Measurements from ENCODE around the gene NPC1. TPM values are rescaled to one million over a fixed set of nuclear protein-coding genes. Genes with fewer than 3 reads are reported as not detected.
"Not testable (repeated sequence)": the region's sequence is repeated elsewhere in the genome, so short reads cannot be mapped to it uniquely, and the experiment has no call there.

The NPC1 gene
- total and polyA plus RNA-seq, 4 donors: 9.5 to 46.7 (median 27.3) TPM

DNA sequence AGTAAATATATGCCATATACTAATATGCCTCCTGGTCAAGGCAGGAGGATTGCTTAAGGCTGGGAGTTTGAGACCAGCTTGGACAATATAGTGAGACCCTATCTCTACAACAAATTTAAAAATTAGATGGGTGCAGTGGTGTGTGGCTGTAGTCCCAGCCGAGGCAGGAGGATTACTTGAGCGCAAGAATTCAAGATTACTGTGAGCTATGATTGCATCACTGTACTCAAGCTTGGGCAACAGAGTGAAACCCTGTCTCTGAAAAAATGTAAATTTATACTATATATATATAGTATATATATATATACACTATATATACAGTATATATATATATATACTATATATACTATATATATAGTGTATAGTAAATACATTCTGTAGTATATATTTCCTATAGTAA is 30.0 kb upstream of the NPC1 start:
- Histone ChIP-seq H3K4me1 (ENCODE audit: control insufficient read depth in 4 of 4, insufficient read depth in 4 of 4, low read length in 3 of 4) (peaks cover 5 to 28% (median 14%) of the 10 kb centered on the region in 4 donors), H3K27ac (ENCODE audit: low read depth in 1 of 2, low read length in 2 of 2) (no peak overlapping the region), H3K9me3 (ENCODE audit: control insufficient read depth in 4 of 4, low read length in 3 of 4) (no peaks in the 10 kb centered on the region), H3K9ac (ENCODE audit: low read depth in 1 of 2, low read length in 2 of 2) (no peak overlapping the region), H3K36me3 (ENCODE audit: control insufficient read depth in 4 of 4, insufficient read depth in 3 of 4, low read depth in 1 of 4, low read length in 3 of 4) (no peaks in the 10 kb centered on the region), H3K27me3 (ENCODE audit: control insufficient read depth in 4 of 4, insufficient read depth in 4 of 4, low read length in 3 of 4) (no peaks in the 10 kb centered on the region), H3K4me3 (ENCODE audit: low read depth in 1 of 3, low read length in 3 of 3) (no peak overlapping the region)
- no peak for DNase-seq (ENCODE audit: low spot score)
- TF ChIP-seq TAF1 (conservative IDR thresholded peaks at IDR 0.05): no peak
- TF ChIP-seq YY1 (IDR thresholded peaks at IDR 0.05): no peak
- 90% methylated on average over 2 of the region's 2 CpGs for WGBS

DNA sequence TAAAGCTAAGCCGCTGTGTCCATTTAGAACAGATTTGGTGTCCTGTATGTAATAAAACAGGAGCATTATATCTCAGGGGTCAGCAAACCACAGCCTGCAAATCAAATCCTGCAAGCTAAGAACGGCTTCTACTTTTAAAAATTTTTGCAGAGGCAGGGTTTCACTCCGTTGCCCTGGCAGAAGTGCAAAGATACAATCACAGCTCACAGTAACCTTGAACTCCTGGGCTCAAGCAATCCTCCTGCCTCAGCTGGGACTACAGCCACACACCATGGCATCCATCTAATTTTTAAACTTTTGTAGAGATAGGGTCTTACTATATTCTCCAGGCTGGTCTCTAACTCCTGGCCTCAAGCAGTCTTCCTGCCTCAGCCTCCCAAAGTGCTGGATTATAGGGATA is 28.6 kb upstream of the NPC1 start:
- H3K4me1 ChIP-seq (ENCODE audit: control insufficient read depth in 4 of 4, insufficient read depth in 4 of 4, low read length in 3 of 4): peaks cover 5 to 28% (median 14%) of the 10 kb centered on the region in 4 donors
- no peaks in the 10 kb centered on the region for H3K36me3 ChIP-seq (ENCODE audit: control insufficient read depth in 4 of 4, insufficient read depth in 3 of 4, low read depth in 1 of 4, low read length in 3 of 4)
- H3K4me3 ChIP-seq (ENCODE audit: low read depth in 1 of 3, low read length in 3 of 3): no peak overlapping the region
- no peaks in the 10 kb centered on the region for H3K27me3 ChIP-seq (ENCODE audit: control insufficient read depth in 4 of 4, insufficient read depth in 4 of 4, low read length in 3 of 4)
- DNase-seq (ENCODE audit: low spot score): no peak
- H3K9me3 ChIP-seq (ENCODE audit: control insufficient read depth in 4 of 4, low read length in 3 of 4): no peaks in the 10 kb centered on the region
- no peak overlapping the region for H3K9ac ChIP-seq (ENCODE audit: low read depth in 1 of 2, low read length in 2 of 2)
- H3K27ac ChIP-seq (ENCODE audit: low read depth in 1 of 2, low read length in 2 of 2): no peak overlapping the region
- 50% methylated on average over 3 of the region's 3 CpGs for WGBS
- TF ChIP-seq NR2F2 (IDR thresholded peaks at IDR 0.05): no peak
- peak in 1 of 2 donors; percentile 21 for TF ChIP-seq HNF4A (conservative IDR thresholded peaks at IDR 0.05)

DNA sequence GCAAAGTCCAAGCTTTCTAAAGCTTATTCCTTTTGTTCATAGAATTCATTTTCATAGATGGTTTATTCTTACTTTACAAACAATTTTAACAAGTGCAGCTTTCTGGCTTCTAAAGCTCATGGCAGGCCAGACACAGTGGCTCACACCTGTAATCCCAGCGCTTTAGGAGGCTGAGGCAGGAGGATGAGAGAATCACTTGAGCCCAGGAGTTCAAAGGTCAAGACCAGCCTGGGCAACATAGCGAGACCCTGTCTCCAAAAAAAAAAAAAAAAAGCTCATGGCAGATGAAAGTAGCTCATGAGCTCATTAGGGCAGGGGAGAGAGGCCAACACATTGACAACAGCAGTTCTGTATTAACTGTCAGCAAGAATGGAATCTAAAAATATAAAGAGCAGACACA is 28.1 kb upstream of the NPC1 start:
- no peaks in the 10 kb centered on the region for H3K36me3 ChIP-seq (ENCODE audit: control insufficient read depth in 4 of 4, insufficient read depth in 3 of 4, low read depth in 1 of 4, low read length in 3 of 4)
- TF ChIP-seq RXRA (IDR thresholded peaks at IDR 0.05): no peak
- TF ChIP-seq, protein P1, sequence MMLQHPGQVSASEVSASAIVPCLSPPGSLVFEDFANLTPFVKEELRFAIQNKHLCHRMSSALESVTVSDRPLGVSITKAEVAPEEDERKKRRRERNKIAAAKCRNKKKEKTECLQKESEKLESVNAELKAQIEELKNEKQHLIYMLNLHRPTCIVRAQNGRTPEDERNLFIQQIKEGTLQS (IDR thresholded peaks at IDR 0.05): no peak
- TF ChIP-seq FOXA1 (IDR thresholded peaks at IDR 0.05): no peak
- TF ChIP-seq TAF1 (conservative IDR thresholded peaks at IDR 0.05): no peak
- no peak for TF ChIP-seq EGR1 (IDR thresholded peaks at IDR 0.05; ENCODE audit: low read depth in 2 of 2)
- no peak for TF ChIP-seq JUND (IDR thresholded peaks at IDR 0.05)
- no peak for TF ChIP-seq HNF4G (IDR thresholded peaks at IDR 0.05)
- TF ChIP-seq YY1 (IDR thresholded peaks at IDR 0.05): no peak
- TF ChIP-seq, protein P2, sequence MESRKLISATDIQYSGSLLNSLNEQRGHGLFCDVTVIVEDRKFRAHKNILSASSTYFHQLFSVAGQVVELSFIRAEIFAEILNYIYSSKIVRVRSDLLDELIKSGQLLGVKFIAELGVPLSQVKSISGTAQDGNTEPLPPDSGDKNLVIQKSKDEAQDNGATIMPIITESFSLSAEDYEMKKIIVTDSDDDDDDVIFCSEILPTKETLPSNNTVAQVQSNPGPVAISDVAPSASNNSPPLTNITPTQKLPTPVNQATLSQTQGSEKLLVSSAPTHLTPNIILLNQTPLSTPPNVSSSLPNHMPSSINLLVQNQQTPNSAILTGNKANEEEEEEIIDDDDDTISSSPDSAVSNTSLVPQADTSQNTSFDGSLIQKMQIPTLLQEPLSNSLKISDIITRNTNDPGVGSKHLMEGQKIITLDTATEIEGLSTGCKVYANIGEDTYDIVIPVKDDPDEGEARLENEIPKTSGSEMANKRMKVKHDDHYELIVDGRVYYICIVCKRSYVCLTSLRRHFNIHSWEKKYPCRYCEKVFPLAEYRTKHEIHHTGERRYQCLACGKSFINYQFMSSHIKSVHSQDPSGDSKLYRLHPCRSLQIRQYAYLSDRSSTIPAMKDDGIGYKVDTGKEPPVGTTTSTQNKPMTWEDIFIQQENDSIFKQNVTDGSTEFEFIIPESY (IDR thresholded peaks at IDR 0.05): no peak
- no peak for TF ChIP-seq GABPA (IDR thresholded peaks at IDR 0.05 in 1 of 2, conservative IDR thresholded peaks at IDR 0.05 in 1 of 2)
- no peak for TF ChIP-seq RAD21 (IDR thresholded peaks at IDR 0.05)
- TF ChIP-seq, protein P3, sequence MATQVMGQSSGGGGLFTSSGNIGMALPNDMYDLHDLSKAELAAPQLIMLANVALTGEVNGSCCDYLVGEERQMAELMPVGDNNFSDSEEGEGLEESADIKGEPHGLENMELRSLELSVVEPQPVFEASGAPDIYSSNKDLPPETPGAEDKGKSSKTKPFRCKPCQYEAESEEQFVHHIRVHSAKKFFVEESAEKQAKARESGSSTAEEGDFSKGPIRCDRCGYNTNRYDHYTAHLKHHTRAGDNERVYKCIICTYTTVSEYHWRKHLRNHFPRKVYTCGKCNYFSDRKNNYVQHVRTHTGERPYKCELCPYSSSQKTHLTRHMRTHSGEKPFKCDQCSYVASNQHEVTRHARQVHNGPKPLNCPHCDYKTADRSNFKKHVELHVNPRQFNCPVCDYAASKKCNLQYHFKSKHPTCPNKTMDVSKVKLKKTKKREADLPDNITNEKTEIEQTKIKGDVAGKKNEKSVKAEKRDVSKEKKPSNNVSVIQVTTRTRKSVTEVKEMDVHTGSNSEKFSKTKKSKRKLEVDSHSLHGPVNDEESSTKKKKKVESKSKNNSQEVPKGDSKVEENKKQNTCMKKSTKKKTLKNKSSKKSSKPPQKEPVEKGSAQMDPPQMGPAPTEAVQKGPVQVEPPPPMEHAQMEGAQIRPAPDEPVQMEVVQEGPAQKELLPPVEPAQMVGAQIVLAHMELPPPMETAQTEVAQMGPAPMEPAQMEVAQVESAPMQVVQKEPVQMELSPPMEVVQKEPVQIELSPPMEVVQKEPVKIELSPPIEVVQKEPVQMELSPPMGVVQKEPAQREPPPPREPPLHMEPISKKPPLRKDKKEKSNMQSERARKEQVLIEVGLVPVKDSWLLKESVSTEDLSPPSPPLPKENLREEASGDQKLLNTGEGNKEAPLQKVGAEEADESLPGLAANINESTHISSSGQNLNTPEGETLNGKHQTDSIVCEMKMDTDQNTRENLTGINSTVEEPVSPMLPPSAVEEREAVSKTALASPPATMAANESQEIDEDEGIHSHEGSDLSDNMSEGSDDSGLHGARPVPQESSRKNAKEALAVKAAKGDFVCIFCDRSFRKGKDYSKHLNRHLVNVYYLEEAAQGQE (IDR thresholded peaks at IDR 0.05): no peak
- TF ChIP-seq NR2F2 (IDR thresholded peaks at IDR 0.05): no peak
- TF ChIP-seq FOXA2 (IDR thresholded peaks at IDR 0.05): no peak
- no peak for TF ChIP-seq SP1 (IDR thresholded peaks at IDR 0.05)
- TF ChIP-seq, protein P4, sequence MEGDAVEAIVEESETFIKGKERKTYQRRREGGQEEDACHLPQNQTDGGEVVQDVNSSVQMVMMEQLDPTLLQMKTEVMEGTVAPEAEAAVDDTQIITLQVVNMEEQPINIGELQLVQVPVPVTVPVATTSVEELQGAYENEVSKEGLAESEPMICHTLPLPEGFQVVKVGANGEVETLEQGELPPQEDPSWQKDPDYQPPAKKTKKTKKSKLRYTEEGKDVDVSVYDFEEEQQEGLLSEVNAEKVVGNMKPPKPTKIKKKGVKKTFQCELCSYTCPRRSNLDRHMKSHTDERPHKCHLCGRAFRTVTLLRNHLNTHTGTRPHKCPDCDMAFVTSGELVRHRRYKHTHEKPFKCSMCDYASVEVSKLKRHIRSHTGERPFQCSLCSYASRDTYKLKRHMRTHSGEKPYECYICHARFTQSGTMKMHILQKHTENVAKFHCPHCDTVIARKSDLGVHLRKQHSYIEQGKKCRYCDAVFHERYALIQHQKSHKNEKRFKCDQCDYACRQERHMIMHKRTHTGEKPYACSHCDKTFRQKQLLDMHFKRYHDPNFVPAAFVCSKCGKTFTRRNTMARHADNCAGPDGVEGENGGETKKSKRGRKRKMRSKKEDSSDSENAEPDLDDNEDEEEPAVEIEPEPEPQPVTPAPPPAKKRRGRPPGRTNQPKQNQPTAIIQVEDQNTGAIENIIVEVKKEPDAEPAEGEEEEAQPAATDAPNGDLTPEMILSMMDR (IDR thresholded peaks at IDR 0.05; ENCODE audit: low read depth, low read length, missing input control): no peak
- TF ChIP-seq, protein P5, sequence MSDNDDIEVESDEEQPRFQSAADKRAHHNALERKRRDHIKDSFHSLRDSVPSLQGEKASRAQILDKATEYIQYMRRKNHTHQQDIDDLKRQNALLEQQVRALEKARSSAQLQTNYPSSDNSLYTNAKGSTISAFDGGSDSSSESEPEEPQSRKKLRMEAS (IDR thresholded peaks at IDR 0.05): no peak
- no peak for TF ChIP-seq HNF4A (conservative IDR thresholded peaks at IDR 0.05)
- H3K9ac ChIP-seq (ENCODE audit: low read depth in 1 of 2, low read length in 2 of 2): no peak overlapping the region
- H3K9me3 ChIP-seq (ENCODE audit: control insufficient read depth in 4 of 4, low read length in 3 of 4): no peaks in the 10 kb centered on the region
- H3K27me3 ChIP-seq (ENCODE audit: control insufficient read depth in 4 of 4, insufficient read depth in 4 of 4, low read length in 3 of 4): no peaks in the 10 kb centered on the region
- WGBS: 90% methylated on average over 2 of the region's 2 CpGs
- no peak overlapping the region for H3K4me3 ChIP-seq (ENCODE audit: low read depth in 1 of 3, low read length in 3 of 3)
- peaks cover 4 to 25% (median 12%) of the 10 kb centered on the region in 4 donors for H3K4me1 ChIP-seq (ENCODE audit: control insufficient read depth in 4 of 4, insufficient read depth in 4 of 4, low read length in 3 of 4)
- H3K27ac ChIP-seq (ENCODE audit: low read depth in 1 of 2, low read length in 2 of 2): no peak overlapping the region
- DNase-seq (ENCODE audit: low spot score): no peak

DNA sequence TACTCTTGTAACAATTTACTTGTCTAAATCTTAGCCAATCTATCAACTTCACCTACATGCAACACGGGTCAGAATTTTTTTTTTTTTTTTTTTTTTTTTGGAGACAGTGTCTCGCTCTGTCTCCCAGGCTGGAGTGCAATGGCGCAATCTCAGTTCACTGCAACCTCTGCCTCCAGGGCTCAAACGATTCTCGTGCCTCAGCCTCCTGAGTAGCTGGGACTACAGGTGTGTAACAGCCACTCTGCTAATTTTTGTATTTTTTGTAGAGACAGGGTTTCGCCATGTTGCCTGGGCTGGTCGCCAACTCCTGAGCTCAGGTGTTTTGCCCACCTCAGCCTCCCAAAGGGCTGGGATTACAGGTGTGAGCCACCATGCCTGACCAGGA is 26.8 kb upstream of the NPC1 start:
- H3K27ac ChIP-seq (ENCODE audit: low read depth in 1 of 2, low read length in 2 of 2); H3K36me3 ChIP-seq (ENCODE audit: control insufficient read depth in 4 of 4, insufficient read depth in 3 of 4, low read depth in 1 of 4, low read length in 3 of 4); H3K4me3 ChIP-seq (ENCODE audit: low read depth in 1 of 3, low read length in 3 of 3); H3K9me3 ChIP-seq (ENCODE audit: control insufficient read depth in 4 of 4, low read length in 3 of 4); DNase-seq (ENCODE audit: low spot score); H3K9ac ChIP-seq (ENCODE audit: low read depth in 1 of 2, low read length in 2 of 2); H3K27me3 ChIP-seq (ENCODE audit: control insufficient read depth in 4 of 4, insufficient read depth in 4 of 4, low read length in 3 of 4): not testable (repeated sequence)
- 93% methylated on average over 7 of the region's 7 CpGs for WGBS
- peaks cover under 1 to 12% (median 5%) of the 10 kb centered on the region in 4 donors for H3K4me1 ChIP-seq (ENCODE audit: control insufficient read depth in 4 of 4, insufficient read depth in 4 of 4, low read length in 3 of 4)

All from liver (tissue), 9 donors.